Measurements from ENCODE around the gene ANGPTL8. TPM values are rescaled to one million over a fixed set of nuclear protein-coding genes. Genes with fewer than 3 reads are reported as not detected.

Gene ANGPTL8
- total RNA-seq, 1 donor, result not detected

DNA sequence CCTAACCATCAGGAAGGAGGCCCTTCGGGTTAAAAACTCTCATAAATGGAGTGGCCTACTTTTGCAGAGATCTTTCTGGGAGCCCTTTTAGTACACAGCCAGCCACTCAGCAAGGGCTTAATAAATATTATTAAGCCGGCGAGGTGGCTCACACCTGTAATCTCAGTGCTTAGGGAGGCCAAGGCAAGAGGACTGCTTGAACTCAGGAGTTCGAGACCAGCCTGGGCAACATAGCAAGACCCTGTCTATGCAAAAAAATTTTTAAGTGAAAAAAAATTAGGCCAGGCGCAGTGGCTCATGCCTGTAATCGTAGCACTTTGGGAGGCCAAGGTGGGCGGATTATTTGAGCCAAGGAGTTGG is 41.3 kb upstream of the ANGPTL8 start:
- H3K27me3 ChIP-seq (ENCODE audit: insufficient read depth, low read length), result no peaks in the 10 kb centered on the region
- DNase-seq (ENCODE audit: insufficient read length, low spot score, missing footprints), result no peak
- peaks cover 13% of the 10 kb centered on the region for H3K36me3 ChIP-seq (ENCODE audit: insufficient read depth, low read length)
- H3K4me1 ChIP-seq (ENCODE audit: insufficient read depth, low read length), result peaks cover 16% of the 10 kb centered on the region
- H3K27ac ChIP-seq (ENCODE audit: low read depth, low read length), result no peak overlapping the region
- TF ChIP-seq, protein P1, sequence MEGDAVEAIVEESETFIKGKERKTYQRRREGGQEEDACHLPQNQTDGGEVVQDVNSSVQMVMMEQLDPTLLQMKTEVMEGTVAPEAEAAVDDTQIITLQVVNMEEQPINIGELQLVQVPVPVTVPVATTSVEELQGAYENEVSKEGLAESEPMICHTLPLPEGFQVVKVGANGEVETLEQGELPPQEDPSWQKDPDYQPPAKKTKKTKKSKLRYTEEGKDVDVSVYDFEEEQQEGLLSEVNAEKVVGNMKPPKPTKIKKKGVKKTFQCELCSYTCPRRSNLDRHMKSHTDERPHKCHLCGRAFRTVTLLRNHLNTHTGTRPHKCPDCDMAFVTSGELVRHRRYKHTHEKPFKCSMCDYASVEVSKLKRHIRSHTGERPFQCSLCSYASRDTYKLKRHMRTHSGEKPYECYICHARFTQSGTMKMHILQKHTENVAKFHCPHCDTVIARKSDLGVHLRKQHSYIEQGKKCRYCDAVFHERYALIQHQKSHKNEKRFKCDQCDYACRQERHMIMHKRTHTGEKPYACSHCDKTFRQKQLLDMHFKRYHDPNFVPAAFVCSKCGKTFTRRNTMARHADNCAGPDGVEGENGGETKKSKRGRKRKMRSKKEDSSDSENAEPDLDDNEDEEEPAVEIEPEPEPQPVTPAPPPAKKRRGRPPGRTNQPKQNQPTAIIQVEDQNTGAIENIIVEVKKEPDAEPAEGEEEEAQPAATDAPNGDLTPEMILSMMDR (IDR thresholded peaks at IDR 0.05; ENCODE audit: extremely low read depth, low read depth, low read length), result no peak
- H2AFZ ChIP-seq (ENCODE audit: low read length), result no peak overlapping the region
- peaks cover 10% of the 10 kb centered on the region for H4K20me1 ChIP-seq (ENCODE audit: insufficient read depth, low read length)
- no peaks in the 10 kb centered on the region for H3K9me3 ChIP-seq (ENCODE audit: low read depth, low read length)
- H3K4me2 ChIP-seq (ENCODE audit: insufficient read depth, low read length), result peak overlapping the region; percentile 89
- peak overlapping the region; percentile 91 for H3K4me3 ChIP-seq (ENCODE audit: insufficient read depth, low read length)
- H3K79me2 ChIP-seq (ENCODE audit: insufficient read depth, low read length), result peaks cover 40% of the 10 kb centered on the region

DNA sequence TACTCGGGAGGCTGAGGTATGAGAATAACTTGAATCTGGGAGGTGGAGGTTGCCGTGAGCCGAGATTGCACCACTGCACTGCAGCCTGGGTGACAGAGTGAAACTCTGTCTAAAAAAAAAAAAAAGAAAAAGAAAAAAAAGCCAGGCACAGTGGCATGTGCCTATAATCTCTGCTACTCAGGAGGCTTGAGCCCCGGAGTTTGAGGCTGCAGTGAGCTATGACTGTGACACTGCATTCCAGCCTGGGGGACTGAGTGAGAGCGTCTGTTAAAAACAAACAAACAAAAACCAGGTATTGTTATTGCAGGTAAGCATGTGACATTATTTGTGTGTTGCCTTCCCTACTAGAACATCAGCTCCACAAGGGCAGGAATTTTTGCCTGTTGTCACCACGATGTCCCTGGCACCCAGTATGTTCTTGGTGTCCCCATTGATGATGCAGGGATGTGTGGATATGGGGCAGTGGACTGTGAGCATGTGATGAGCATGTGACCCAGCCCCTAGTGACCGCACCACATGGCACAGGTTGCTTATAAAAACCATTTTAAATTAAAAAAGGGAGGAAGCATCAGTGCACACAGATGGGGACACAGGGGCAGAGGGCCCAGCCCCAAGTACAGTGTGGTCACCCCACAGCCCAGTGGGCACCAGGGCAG is 40.5 kb upstream of the ANGPTL8 start:
- Histone ChIP-seq H3K79me2 (ENCODE audit: insufficient read depth, low read length) (peaks cover 33% of the 10 kb centered on the region), H2AFZ (ENCODE audit: low read length) (no peak overlapping the region), H3K9me3 (ENCODE audit: low read depth, low read length) (no peaks in the 10 kb centered on the region), H3K4me1 (ENCODE audit: insufficient read depth, low read length) (peaks cover 22% of the 10 kb centered on the region), H3K27me3 (ENCODE audit: insufficient read depth, low read length) (no peaks in the 10 kb centered on the region), H3K4me3 (ENCODE audit: insufficient read depth, low read length) (no peak overlapping the region), H3K27ac (ENCODE audit: low read depth, low read length) (no peak overlapping the region), H3K4me2 (ENCODE audit: insufficient read depth, low read length) (no peak overlapping the region), H3K36me3 (ENCODE audit: insufficient read depth, low read length) (peaks cover 6% of the 10 kb centered on the region), H4K20me1 (ENCODE audit: insufficient read depth, low read length) (peaks cover 10% of the 10 kb centered on the region)
- no peak for DNase-seq (ENCODE audit: insufficient read length, low spot score, missing footprints)
- TF ChIP-seq, protein P1 (IDR thresholded peaks at IDR 0.05; ENCODE audit: extremely low read depth, low read depth, low read length), result no peak

DNA sequence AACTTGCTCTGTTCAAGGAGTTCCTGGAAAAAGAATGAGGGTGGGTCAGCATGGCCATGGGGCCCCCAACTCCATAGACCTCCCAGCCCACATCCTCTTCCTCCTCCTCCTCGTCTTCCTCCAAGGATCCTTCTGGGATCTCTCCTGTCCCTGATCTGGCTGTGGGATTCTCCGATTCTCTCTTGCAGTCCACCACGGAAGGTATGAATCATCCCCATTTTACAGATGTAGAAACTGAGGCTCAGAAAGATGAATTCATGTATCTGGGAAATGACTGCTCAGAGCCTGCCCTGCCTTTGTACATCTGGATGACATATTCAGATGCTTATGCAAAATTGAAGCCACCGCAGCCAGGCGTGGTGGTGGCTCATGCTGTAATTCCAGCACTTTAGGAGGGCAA is 39.9 kb upstream of the ANGPTL8 start:
- H3K27me3 ChIP-seq (ENCODE audit: insufficient read depth, low read length), result no peaks in the 10 kb centered on the region
- H3K36me3 ChIP-seq (ENCODE audit: insufficient read depth, low read length), result no peaks in the 10 kb centered on the region
- H3K4me3 ChIP-seq (ENCODE audit: insufficient read depth, low read length), result no peak overlapping the region
- H4K20me1 ChIP-seq (ENCODE audit: insufficient read depth, low read length), result peaks cover 10% of the 10 kb centered on the region
- no peaks in the 10 kb centered on the region for H3K9me3 ChIP-seq (ENCODE audit: low read depth, low read length)
- peaks cover 28% of the 10 kb centered on the region for H3K4me1 ChIP-seq (ENCODE audit: insufficient read depth, low read length)
- no peak overlapping the region for H3K4me2 ChIP-seq (ENCODE audit: insufficient read depth, low read length)
- no peak overlapping the region for H3K27ac ChIP-seq (ENCODE audit: low read depth, low read length)
- no peak for DNase-seq (ENCODE audit: insufficient read length, low spot score, missing footprints)
- peaks cover 27% of the 10 kb centered on the region for H3K79me2 ChIP-seq (ENCODE audit: insufficient read depth, low read length)
- TF ChIP-seq, protein P1 (IDR thresholded peaks at IDR 0.05; ENCODE audit: extremely low read depth, low read depth, low read length), result no peak
- no peak overlapping the region for H2AFZ ChIP-seq (ENCODE audit: low read length)

DNA sequence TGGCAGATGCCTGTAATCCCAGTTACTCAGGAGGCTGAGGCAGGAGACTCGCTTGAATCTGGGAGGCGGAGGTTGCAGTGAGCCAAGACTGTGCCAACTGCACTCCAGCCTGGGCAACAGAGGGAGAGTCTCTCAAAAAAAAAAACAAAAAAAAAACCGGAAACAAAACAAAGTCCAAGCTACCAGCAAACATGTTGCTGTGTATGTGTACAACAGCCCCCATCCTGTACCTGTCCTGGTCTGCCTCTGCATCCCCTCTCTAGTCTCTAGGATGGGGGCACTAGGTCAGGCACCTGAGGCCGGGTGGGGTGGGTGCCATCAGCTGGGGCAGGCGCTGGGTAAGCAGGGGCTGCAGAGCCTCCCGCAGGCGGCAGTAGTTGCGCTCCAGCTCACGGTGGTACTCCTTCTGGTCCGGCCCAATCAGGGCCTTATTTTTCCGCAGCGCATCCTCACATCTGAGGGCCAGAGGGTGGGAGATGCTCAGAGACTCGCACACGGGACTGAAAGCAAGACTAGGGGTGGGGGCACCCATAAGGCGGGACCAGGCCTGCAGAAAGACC is 39.3 kb upstream of the ANGPTL8 start:
- Histone ChIP-seq H3K9me3 (ENCODE audit: low read depth, low read length) (no peaks in the 10 kb centered on the region), H2AFZ (ENCODE audit: low read length) (no peak overlapping the region), H3K27ac (ENCODE audit: low read depth, low read length) (no peak overlapping the region), H3K79me2 (ENCODE audit: insufficient read depth, low read length) (peaks cover 21% of the 10 kb centered on the region), H3K36me3 (ENCODE audit: insufficient read depth, low read length) (no peaks in the 10 kb centered on the region), H3K4me3 (ENCODE audit: insufficient read depth, low read length) (no peak overlapping the region), H3K27me3 (ENCODE audit: insufficient read depth, low read length) (no peaks in the 10 kb centered on the region), H4K20me1 (ENCODE audit: insufficient read depth, low read length) (peaks cover 10% of the 10 kb centered on the region), H3K4me1 (ENCODE audit: insufficient read depth, low read length) (peaks cover 29% of the 10 kb centered on the region), H3K4me2 (ENCODE audit: insufficient read depth, low read length) (no peak overlapping the region)
- TF ChIP-seq, protein P1 (IDR thresholded peaks at IDR 0.05; ENCODE audit: extremely low read depth, low read depth, low read length), result no peak
- peak; percentile 45 for DNase-seq (ENCODE audit: insufficient read length, low spot score, missing footprints)
